Panc1 (cell line): ENCODE data around the gene CCDC197. TPM values are rescaled to one million over a fixed set of nuclear protein-coding genes. Genes with fewer than 3 reads are reported as not detected.
A peak's percentile ranks its signal among the peaks of the same experiment; 100 is the strongest.

ENCODE experiments used
- ATAC-seq: fragments of 200-7000 bp; cut with Tn5 transposase; 2 replicates; pipeline ENCODE4 v1.9.1; 2020; ENCODE audit warnings: mild to moderate bottlenecking, moderate library complexity
- Bru-seq: library from RNA; stranded (reverse); fragments of 400-500 nt; gene quantifications from one replicate; lab custom pipeline; 2021; lab: Mats Ljungman, UMichigan
- BruChase-seq, 2 experiments: library from RNA; stranded (reverse); fragments of 400-500 nt; gene quantifications; one replicate each; lab custom pipeline; 2021; lab: Mats Ljungman, UMichigan
- BruUV-seq: library from RNA; stranded (reverse); fragments of 400-500 nt; replicated peaks from 2 replicates; lab custom pipeline; 2021; lab: Mats Ljungman, UMichigan
- CTCF ChIA-PET: fragments of 300-600 bp; sonication (Branson Sonifier 250); formaldehyde crosslinking; loops from one replicate; lab custom pipeline; 2022; ENCODE audit warnings: antibody characterized with exemption; lab: Charles Lee
- POLR2A ChIA-PET: fragments of 300-600 bp; sonication (Branson Sonifier 250); formaldehyde crosslinking; loops from one replicate; lab custom pipeline; 2022; ENCODE audit warnings: antibody characterized with exemption; lab: Charles Lee
- DNase-seq: peaks from one replicate; pipeline ENCODE4 v3.0.0-alpha.2; 2010; ENCODE audit warnings: low read depth, low spot score
- H3K27ac ChIP-seq: 2 replicates; pipeline ENCODE4 v1.5.1; 2011; ENCODE audit warnings: mild to moderate bottlenecking, low read length, inconsistent platforms
- H3K27me3 ChIP-seq: fragments of 200-500 bp; sonication (Bioruptor generic); 2 replicates; pipeline ENCODE4 v1.6.0; 2014; ENCODE audit warnings: low read length, inconsistent platforms; ENCODE audit not compliant: control insufficient read depth, insufficient read depth
- H3K36me3 ChIP-seq: fragments of 200-500 bp; sonication (Bioruptor generic); 2 replicates; pipeline ENCODE4 v1.5.1; 2014; ENCODE audit warnings: inconsistent platforms, mild to moderate bottlenecking, low read length, moderate library complexity; ENCODE audit not compliant: control insufficient read depth, insufficient read depth
- H3K4me1 ChIP-seq: 2 replicates; pipeline ENCODE4 v1.5.1; 2011; ENCODE audit warnings: inconsistent platforms, mild to moderate bottlenecking, low read length, moderate library complexity; ENCODE audit not compliant: control insufficient read depth, insufficient read depth
- H3K4me3 ChIP-seq, 2 experiments: 2 replicates each; pipeline ENCODE4 v1.5.1; 2011 to 2012; ENCODE audit warnings: low read depth in 2 of 2, low read length in 2 of 2, mild to moderate bottlenecking in 2 of 2, inconsistent platforms in 1 of 2, moderate library complexity in 1 of 2
- H3K9me3 ChIP-seq: fragments of 200-500 bp; sonication (Bioruptor generic); 2 replicates; pipeline ENCODE4 v1.5.1; 2014; ENCODE audit warnings: low read depth, mild to moderate bottlenecking, inconsistent platforms, low read length, moderate library complexity; ENCODE audit not compliant: control insufficient read depth, insufficient read depth
- CTCF ChIP-seq: fragments of 450-650 bp; IDR thresholded peaks from 2 replicates; pipeline ENCODE4 v1.5.1; 2017; ENCODE audit warnings: mild to moderate bottlenecking
- POLR2AphosphoS5 ChIP-seq: IDR thresholded peaks from 2 replicates; pipeline ENCODE4 v1.6.1; 2012; ENCODE audit warnings: mild to moderate bottlenecking, low read depth, low read length, moderate library complexity
- REST ChIP-seq, 2 experiments: IDR thresholded peaks; 2 replicates each; pipeline ENCODE4 v1.6.1; 2011 to 2012; ENCODE audit warnings: low read depth in 2 of 2, control low read depth in 1 of 2, low read length in 1 of 2, mild to moderate bottlenecking in 1 of 2, moderate library complexity in 1 of 2; ENCODE audit not compliant: insufficient read depth in 1 of 2
- SIN3A ChIP-seq: IDR thresholded peaks from 2 replicates; pipeline ENCODE4 v1.6.1; 2012; ENCODE audit warnings: low read depth, mild to moderate bottlenecking, low read length, moderate library complexity, borderline replicate concordance; ENCODE audit not compliant: insufficient read depth
- TCF7L2 ChIP-seq: IDR thresholded peaks from 2 replicates; pipeline ENCODE4 v1.6.1; 2011; ENCODE audit warnings: mild to moderate bottlenecking, low read depth, low read length, inconsistent platforms
- in situ Hi-C: cut with HindIII; loops from 2 replicates; pipeline ENCODE4 v1.10.0; 2016; ENCODE audit warnings: low sequenced_read_pairs, low pct_unique_long_range_greater_than_20kb
- intact Hi-C: fragments of 100-400 bp; cut with micrococcal nuclease; formaldehyde crosslinking; loops from one replicate; pipeline ENCODE4 v1.10.0; 2022; ENCODE audit not compliant: unreplicated experiment
- long read RNA-seq: library from polyadenylated mRNA; unstranded; transcript quantifications from one replicate; pipeline ENCODE4 v2.0.0, GENCODE V29; 2021; ENCODE audit not compliant: unreplicated experiment
- polyA plus RNA-seq: library from polyadenylated mRNA; unstranded; fragments of >200 nt; gene quantifications from one replicate; pipeline ENCODE4 v1.2.1, GENCODE V29; 2012; ENCODE audit warnings: missing spikeins; ENCODE audit not compliant: insufficient read length
- total RNA-seq: library from RNA; stranded (reverse); gene quantifications from one replicate; pipeline ENCODE4 v1.2.1, GENCODE V29; 2021; ENCODE audit not compliant: unreplicated experiment

The CCDC197 gene
- not detected for total RNA-seq
- not detected for polyA plus RNA-seq
- Bru-seq, nascent RNA, result percentile 9 among the genes with signal in this experiment
- BruChase-seq, experiment 1, labeled RNA remaining after a 2-hour chase, result percentile 11 among the genes with signal in this experiment
- percentile 12 among the genes with signal in this experiment for BruChase-seq, experiment 2, labeled RNA remaining after a 6-hour chase
- long read RNA-seq, result 0 reads

GRCh38 chr14:93997082-93997481 lies at the start of gene CCDC197:
TSS of gene CCDC197 (plus strand) at chr14:93997301. CDS start at chr14:93998132, 831 bp downstream.
- intact Hi-C loops, result no loop called here
- H3K27ac ChIP-seq, result no peak within 1 kb of the TSS
- BruUV-seq, result no TSS peak
- H3K36me3 ChIP-seq, result no peaks in the 10 kb centered on the region
- H3K4me3 ChIP-seq, result no peak within 1 kb of the TSS
- H3K9me3 ChIP-seq, result no peaks in the 10 kb centered on the region
- DNase-seq (no peak), ATAC-seq (no peak)
- H3K4me1 ChIP-seq, result no peaks in the 10 kb centered on the region
- in situ Hi-C loops, result no loop called here
- ChIA-PET CTCF (interaction anchor here (0.8 to 2.1 kb wide), 2 partner anchors 13 to 58 kb away, joined by 6 to 16 read pairs; no protein-coding TSS in a partner anchor), POLR2A (no interaction called here)
- H3K27me3 ChIP-seq, result no peaks in the 10 kb centered on the region
- no peak for TF ChIP-seq POLR2AphosphoS5
- TF ChIP-seq CTCF, result no peak
- TF ChIP-seq REST (IDR thresholded peaks at IDR 0.05; ENCODE audit: insufficient read depth in 1 of 2, low read depth in 2 of 2, low read length in 1 of 2), result no peak
- TF ChIP-seq SIN3A, result no peak
- no peak for TF ChIP-seq TCF7L2

- no TSS peak for BruUV-seq
- ChIA-PET POLR2A (no interaction called here), CTCF (no interaction called here)
- no peak for DNase-seq
- Histone ChIP-seq H3K27ac (no peak overlapping the region), H3K9me3 (no peaks in the 10 kb centered on the region), H3K27me3 (no peaks in the 10 kb centered on the region), H3K4me3 (no peak overlapping the region), H3K36me3 (no peaks in the 10 kb centered on the region), H3K4me1 (peaks cover 16% of the 10 kb centered on the region)
- intact Hi-C loops (no loop called here), in situ Hi-C loops (no loop called here)
- ATAC-seq, result peak; percentile 33; the same call in 1 of the 2 replicates
- no peak for TF ChIP-seq TCF7L2
- TF ChIP-seq SIN3A, result no peak
- TF ChIP-seq CTCF, result no peak
- no peak for TF ChIP-seq REST (IDR thresholded peaks at IDR 0.05; ENCODE audit: insufficient read depth in 1 of 2, low read depth in 2 of 2, low read length in 1 of 2)
- TF ChIP-seq POLR2AphosphoS5, result no peak
Observed at GRCh38 chr14:93949511-93950075, 47.5 kb upstream of the CCDC197 start.
